ENCODE data around the gene UBAC2.
A peak's percentile ranks its signal among the peaks of the same experiment; 100 is the strongest.

Gene UBAC2

DNA sequence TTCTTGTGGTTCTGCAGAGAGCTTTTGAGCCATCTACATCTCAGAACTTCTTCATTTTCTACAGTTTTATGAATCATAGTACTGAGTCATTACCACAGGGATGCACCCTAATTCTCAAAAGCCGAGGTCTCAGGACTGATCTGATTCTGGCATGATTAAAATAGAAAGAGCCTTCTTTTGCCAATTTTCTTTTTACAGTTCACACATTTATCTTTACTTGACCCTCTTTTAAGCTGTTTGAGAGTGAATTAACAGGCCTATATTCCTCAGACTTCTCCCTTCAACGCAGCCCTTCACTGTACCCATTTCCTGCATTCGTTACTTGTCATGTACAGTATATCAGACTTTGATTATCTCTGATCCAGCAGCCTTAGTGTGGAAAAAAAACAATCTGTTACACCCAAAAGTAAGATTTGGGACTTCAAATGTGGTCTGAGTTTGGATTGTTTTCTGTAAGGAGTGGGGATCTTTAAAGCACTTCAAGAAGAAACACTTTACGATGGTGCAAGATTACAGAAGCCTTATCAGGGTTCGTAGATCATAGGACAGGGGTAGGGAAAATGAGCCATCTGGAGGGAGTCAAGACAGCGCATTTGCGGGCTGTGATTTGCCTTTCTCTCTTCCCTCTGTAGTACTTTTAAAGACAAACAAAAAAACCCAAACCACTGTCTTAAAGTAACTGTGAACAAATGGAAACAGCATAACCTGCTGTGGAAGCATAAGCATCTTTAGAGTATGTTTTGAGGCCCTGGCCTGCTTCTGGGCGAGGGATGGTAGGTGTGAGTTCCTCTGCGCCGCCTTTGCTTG lies 121.8 kb downstream of the UBAC2 start:
- TF ChIP-seq, protein P1, sequence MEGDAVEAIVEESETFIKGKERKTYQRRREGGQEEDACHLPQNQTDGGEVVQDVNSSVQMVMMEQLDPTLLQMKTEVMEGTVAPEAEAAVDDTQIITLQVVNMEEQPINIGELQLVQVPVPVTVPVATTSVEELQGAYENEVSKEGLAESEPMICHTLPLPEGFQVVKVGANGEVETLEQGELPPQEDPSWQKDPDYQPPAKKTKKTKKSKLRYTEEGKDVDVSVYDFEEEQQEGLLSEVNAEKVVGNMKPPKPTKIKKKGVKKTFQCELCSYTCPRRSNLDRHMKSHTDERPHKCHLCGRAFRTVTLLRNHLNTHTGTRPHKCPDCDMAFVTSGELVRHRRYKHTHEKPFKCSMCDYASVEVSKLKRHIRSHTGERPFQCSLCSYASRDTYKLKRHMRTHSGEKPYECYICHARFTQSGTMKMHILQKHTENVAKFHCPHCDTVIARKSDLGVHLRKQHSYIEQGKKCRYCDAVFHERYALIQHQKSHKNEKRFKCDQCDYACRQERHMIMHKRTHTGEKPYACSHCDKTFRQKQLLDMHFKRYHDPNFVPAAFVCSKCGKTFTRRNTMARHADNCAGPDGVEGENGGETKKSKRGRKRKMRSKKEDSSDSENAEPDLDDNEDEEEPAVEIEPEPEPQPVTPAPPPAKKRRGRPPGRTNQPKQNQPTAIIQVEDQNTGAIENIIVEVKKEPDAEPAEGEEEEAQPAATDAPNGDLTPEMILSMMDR (IDR thresholded peaks at IDR 0.05; ENCODE audit: insufficient read depth, low read length, missing control alignments) = no peak
- H3K4me3 ChIP-seq (ENCODE audit: low read depth, low read length) = no peak overlapping the region
- CTCF ChIA-PET = interaction anchor here (0.8 to 1.8 kb wide), 4 partner anchors 24 to 146 kb away, joined by 3 to 10 read pairs (median 4); no protein-coding TSS in a partner anchor
- POLR2A ChIA-PET = interaction anchor here (0.8 kb wide), 1 partner anchor 10 kb away, joined by 3 read pairs; no protein-coding TSS in a partner anchor
- DNase-seq (ENCODE audit: low read depth, low spot score) = peak; percentile 59

DNA sequence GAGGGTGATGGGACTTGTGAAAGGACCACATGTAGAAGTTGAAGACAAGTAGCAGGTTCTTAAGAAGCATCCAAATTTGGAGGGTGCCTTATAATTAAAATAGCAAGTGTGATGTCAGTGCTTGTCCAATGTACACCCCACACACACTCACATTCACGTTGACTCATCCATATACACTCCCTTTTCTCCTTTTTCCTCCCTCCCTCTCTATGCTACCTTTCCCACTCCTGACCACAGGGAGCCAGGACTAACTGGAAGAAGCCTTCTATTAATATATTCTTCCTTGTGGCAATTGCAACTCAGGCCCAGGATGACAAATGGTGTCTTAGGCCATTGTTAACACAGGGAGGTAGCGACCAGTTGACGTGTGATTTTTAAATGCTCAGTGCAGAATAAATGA lies 122.8 kb downstream of the UBAC2 start:
- DNase-seq (ENCODE audit: low read depth, low spot score) = no peak
- ChIA-PET POLR2A (no interaction called here), CTCF (interaction anchor here (1.0 to 1.8 kb wide), 3 partner anchors 10 to 113 kb away, joined by 3 to 4 read pairs (median 3); partner anchors contain the start of gene GPR183)
- no peak overlapping the region for H3K4me3 ChIP-seq (ENCODE audit: low read depth, low read length)
- TF ChIP-seq, protein P1 (IDR thresholded peaks at IDR 0.05; ENCODE audit: insufficient read depth, low read length, missing control alignments) = no peak

DNA sequence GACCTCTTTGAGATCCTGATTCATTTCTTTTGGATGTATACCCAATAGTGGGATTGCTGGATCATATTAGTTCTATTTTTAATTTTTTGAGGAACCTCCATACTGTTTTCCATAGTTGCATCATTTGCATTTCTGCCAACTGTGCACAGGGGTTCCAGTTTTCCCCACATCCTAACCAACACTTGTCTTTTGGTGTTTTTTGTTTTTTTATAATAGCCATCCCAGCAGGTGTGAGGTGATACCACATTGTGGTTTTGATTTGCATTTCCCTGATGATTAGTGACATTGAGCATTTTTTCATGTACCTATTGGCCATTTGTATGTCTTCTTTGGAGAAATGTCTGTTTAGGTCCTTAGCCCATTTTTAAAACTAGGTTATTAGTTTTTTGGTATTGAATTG lies 125.4 kb downstream of the UBAC2 start:
- ChIA-PET POLR2A (no interaction called here), CTCF (no interaction called here)
- DNase-seq (ENCODE audit: low read depth, low spot score) = no peak
- no peak overlapping the region for H3K4me3 ChIP-seq (ENCODE audit: low read depth, low read length)
- TF ChIP-seq, protein P1 (IDR thresholded peaks at IDR 0.05; ENCODE audit: insufficient read depth, low read length, missing control alignments) = no peak

DNA sequence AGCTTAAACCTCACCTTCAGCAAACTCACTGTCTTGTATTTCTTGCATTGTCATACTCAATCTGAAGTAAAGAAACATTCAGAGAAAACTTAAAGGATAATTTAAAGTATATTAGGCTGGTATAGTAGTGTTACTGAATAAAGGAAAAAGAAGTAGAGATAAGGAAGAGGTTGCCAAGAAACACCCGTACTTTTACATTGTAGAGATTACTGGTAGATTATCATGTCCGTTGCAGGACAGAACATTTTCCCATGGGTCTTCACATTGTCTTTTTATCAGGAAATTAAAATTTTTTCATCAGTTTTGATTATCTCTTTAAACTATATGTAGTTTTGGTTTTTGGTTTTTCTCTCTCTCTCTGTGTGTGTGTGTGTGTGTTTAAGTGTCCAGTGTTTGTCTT lies 126.5 kb downstream of the UBAC2 start:
- DNase-seq (ENCODE audit: low read depth, low spot score) = no peak
- ChIA-PET POLR2A (no interaction called here), CTCF (interaction anchor here (1.3 kb wide), 1 partner anchor 109 kb away, joined by 3 read pairs; no protein-coding TSS in a partner anchor)
- H3K4me3 ChIP-seq (ENCODE audit: low read depth, low read length) = no peak overlapping the region
- TF ChIP-seq, protein P1 (IDR thresholded peaks at IDR 0.05; ENCODE audit: insufficient read depth, low read length, missing control alignments) = no peak

DNA sequence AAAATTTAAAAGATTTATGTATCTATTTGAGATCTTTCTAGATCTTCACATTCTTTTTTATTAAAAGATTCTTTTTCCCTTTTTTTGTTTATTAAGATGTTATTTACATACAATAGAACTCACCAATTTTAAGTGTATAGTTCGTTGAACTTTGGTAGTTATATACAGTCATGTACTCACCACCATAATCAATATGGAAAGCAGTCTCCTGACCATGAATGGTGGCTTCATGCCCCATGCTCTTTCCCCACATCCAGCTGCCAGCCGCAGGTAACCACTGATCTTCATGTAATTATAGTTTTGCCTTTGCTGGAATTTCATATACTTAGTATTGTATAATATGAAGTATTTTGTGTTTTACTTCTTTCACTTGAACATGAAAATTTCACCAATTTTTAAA lies 127.1 kb downstream of the UBAC2 start:
- POLR2A ChIA-PET = no interaction called here
- CTCF ChIA-PET = interaction anchor here (1.3 kb wide), 1 partner anchor 109 kb away, joined by 3 read pairs; no protein-coding TSS in a partner anchor
- H3K4me3 ChIP-seq (ENCODE audit: low read depth, low read length) = no peak overlapping the region
- TF ChIP-seq, protein P1 (IDR thresholded peaks at IDR 0.05; ENCODE audit: insufficient read depth, low read length, missing control alignments) = no peak
- no peak for DNase-seq (ENCODE audit: low read depth, low spot score)

DNA sequence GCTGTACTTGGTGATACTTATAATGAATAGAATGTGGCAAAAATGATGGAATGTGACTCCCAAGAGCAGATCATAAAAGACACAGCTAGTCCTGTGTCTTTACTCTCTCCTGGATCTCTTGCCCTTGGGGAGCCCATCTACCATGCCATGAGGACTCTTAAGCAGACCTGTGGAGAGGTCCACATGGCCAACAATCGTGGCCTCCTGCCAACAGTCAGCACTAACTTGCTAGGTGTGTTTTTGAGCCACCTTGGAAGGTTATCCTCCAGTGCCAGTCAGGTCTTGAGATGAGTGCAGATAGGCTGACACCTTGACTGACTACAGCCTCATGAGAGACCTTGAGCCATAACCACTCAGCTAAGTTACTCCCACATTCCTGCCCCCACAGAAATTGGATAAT lies 128.8 kb downstream of the UBAC2 start:
- ChIA-PET CTCF (interaction anchor here (1.9 kb wide), 1 partner anchor 107 kb away, joined by 9 read pairs; no protein-coding TSS in a partner anchor), POLR2A (no interaction called here)
- DNase-seq (ENCODE audit: low read depth, low spot score) = no peak
- H3K4me3 ChIP-seq (ENCODE audit: low read depth, low read length) = no peak overlapping the region
- TF ChIP-seq, protein P1 (IDR thresholded peaks at IDR 0.05; ENCODE audit: insufficient read depth, low read length, missing control alignments) = no peak

Data from AG04449 (cell line).